Frontal cortex (tissue), 4 donors: ENCODE measurements around the gene CD47. TPM values are rescaled to one million over a fixed set of nuclear protein-coding genes. Genes with fewer than 3 reads are reported as not detected.

Source experiments
- DNase-seq, 2 donors: peaks; one replicate each; pipeline ENCODE4 v3.0.0; 2012; ENCODE audit warnings: low spot score in 2 of 2
- FAIRE-seq: peaks from 2 replicates; lab custom pipeline; 2012; peaks lifted over from hg19 to GRCh38; lab: Jason Lieb, UNC
- total RNA-seq: library from RNA; depleted of rRNA; stranded (reverse); fragments of >200 nt; gene quantifications from one replicate; pipeline ENCODE4 v1.2.3, GENCODE V29; 2014
- donor health status: control.
- donor health status: control.
- donor health status: control.

Gene CD47
- total RNA-seq, 1 donor from 2014 or later, result 444 TPM

- DNase-seq, result no peak
Measured at GRCh38 chr3:108024146-108024850, 66.5 kb downstream of the CD47 start.

DNA sequence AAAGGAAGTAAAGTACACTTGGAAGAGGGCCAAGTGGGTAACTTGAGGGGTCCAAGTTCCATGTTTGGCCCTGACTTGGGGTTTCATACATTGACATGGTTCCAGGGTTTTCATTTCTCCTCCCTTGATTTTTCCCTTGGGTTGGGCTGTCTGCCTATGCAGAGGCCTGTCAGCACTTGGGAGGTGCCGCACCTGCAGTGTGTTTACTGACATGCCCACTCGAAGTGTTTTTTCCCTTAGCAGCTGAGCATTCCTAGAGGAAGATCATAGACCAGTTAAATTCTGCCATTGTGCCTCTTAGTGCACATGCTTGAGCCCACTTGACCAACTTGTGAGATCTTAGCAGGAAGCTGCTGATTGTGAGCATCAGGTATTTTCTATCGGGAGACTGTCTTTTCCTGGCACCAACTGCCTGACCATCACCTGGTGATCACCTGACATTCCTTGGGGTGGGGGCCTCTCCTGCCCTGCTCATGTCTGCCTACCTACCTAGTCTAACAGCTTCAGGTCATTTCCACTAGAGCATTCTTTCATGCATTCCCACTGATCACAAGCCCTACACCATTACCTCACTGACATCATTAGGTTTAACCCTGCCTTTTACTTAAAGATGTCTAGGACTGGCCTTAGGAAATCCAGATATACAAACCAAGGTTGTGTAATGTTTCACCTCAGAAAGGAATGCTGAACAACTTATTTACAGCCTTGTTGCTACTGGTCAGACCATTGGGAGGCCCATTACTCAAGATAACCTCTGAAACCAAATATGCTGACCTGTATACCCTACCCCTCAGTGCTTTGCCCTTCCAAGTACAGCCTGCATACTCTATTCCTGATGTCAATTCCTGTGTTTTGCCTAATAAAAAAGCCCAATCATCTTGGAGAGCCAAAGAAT lies 68.3 kb downstream of the CD47 start:
- DNase-seq (no peak), FAIRE-seq (no peak)

More at GRCh38 chr3:108024146-108024850, 66.5 kb downstream of the CD47 start:
- FAIRE-seq, result no peak

DNA sequence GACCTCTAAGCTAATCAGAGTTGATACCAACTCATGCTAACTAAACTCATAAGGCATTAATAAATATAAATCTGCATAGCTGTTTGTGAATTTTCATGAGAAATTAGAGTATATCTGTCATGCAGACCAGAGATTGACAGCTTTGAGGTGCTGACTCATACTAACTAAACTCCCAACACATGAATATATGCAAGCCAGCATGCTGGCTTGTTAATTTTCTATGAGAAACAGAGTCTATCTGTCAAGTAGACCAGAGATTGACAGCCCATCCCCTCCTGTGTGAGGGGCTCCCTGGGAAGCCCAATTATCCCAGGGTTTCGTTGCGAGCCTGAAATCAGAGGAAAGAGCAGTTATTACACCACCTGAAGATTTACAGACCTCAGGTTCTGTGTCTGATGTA lies 69.3 kb downstream of the CD47 start:
- FAIRE-seq, result no peak
- no peak for DNase-seq

DNA sequence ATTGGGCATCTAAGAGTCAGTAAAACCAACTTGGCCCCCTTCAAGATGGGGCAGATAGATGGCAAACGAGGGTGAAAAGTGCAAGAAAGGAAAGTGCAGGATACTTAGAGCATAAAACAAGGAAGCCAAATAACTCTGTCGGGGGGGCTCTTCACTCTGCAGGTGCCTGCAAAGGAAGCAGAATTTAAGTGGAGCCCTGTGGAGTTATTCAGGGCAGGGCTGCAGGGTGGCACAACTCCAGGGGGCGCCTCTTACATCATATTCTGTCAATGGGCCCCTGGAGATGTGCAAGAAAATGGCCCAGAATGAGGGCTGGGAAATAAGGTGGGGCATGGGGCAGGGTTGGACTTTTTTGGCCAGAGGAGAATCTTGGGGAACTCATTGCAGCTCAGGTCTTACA lies 69.7 kb downstream of the CD47 start:
- no peak for DNase-seq
- no peak for FAIRE-seq

- DNase-seq, result no peak
- FAIRE-seq, result no peak
Measured at GRCh38 chr3:108018552-108018951, 72.3 kb downstream of the CD47 start.

- no peak for DNase-seq
- no peak for FAIRE-seq
Measured at GRCh38 chr3:108017587-108017986, 73.2 kb downstream of the CD47 start.

DNA sequence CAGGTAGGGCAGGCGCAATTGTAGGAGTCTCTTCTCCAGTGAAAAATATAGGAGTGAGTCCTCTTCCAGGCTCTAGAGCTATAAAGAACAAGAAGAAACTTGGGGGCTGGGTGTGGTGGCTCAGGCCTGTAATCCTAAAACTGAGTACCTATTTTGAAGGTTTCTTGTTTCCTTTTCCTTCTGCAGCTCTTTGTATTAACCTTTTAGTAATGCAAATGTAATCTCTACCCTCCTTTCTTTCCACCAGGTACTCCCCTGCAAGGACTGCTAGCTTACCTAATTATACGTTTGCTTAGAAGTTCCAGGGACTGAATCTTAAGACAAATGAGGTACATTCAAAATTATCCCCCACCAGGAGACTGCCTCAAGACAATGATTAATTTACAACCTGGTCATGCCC lies 75.9 kb downstream of the CD47 start:
- DNase-seq (no peak), FAIRE-seq (no peak)

GRCh38 chr3:108013141-108014055 lies 77.4 kb downstream of the CD47 start:
- FAIRE-seq (no peak), DNase-seq (no peak)

DNA sequence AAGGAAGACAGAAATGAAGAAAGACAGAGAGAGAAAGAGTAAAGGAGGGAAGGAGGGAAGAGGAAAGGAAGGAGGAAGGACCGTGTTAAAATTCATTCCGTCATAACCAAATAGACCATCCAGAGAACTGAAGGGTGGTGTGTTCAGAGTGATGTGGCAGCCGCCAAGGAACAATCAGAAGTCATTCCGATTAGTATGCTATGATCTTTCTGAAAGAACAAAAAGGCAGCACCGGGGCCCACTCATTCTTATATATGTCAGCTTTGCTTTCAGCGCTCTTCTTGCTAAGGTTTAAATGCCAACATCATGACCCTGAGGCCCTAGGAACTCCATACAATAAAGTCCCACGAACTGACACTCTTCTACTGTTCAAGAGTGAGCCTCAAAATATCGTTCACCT lies 78.5 kb downstream of the CD47 start:
- DNase-seq (no peak), FAIRE-seq (no peak)

GRCh38 chr3:108011616-108012015 lies 79.2 kb downstream of the CD47 start:
- no peak for DNase-seq
- FAIRE-seq, result no peak

DNA sequence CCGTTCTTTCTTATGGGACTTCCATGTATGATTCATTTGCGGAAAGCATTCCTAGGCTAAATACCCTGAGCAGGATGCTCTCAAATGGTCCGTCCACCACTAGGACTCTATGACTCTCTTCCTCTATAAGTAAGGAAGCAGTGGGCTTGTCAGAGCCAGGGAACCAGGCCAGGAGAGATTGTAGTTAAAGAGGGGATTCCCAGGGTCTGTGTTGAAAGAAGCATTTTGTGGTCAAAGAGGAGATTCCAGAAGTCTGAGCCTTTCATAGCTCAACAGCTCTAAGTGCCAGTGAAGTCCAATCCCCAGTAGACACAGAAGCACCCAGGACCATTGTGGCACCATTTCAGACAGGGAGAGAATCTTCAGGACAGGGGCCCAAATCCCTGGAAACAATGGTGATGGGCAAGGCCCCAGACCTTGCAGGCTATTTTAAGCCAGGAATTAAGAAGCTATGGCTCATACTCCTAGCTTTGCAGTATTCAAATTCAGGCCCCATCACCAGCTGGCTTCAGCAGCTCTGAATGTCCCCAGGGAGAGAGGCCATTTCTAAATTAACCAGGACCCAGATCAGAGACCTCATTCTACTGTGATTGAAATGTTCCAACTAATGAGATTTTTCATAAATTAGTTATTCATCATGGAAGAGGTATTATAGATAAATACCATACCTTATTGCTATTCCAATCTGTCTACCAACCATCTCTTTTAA lies 81.7 kb downstream of the CD47 start:
- FAIRE-seq (no peak), DNase-seq (no peak)

DNA sequence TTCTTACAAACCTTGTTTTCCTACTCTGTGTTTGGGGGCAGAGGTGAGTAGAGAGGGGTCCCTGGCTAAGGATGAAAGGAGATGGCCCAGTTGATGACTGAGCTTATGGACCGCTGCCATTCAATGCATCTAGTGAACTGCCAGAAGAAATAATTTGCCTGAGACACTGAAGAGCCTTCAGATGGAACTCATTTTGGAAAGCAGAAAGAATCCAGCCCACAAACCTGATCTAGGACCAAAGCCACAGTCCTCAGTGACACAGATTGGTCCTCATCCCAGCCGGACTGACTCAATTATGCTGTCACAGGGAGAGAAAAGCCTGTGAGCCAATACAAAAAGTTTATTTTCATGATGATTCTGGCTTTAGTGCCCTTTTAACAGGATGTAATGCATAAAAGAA lies 82.7 kb downstream of the CD47 start:
- DNase-seq (no peak), FAIRE-seq (no peak)

- FAIRE-seq, result no peak
- DNase-seq, result no peak
Measured at GRCh38 chr3:108006881-108007331, 83.9 kb downstream of the CD47 start.

DNA sequence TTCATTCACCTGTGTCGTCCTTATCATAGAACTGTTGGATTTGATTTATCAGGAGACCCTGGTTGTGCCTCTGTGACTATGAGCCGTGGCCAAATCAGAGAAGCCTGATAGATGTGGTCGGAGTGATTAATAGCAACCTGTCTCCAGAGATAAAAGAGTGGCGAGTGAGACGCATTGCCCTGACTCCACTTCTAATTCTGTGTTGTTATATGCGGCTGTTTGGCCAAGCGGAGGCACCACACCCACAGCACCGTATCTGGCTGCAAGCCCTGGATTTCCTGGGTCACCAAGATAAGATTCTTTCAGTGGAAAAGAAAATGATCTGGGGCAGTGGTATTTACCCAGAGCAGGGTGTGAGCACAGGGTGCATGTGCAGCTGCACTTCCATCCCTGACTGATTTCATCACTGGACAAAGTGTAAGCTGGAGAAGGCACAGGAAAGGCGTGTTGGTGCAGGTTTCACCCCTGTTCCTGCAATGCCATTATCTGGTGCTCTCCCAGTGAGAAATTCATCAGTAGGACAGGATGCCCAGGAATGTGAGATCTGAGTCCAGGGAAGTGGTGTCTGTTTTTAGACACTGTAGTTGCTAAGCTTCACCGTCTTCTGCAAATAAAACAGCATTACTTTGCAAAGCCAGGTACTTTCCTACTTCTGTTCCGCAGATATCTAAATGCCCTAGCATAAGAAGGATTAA lies 84.6 kb downstream of the CD47 start:
- DNase-seq (no peak), FAIRE-seq (no peak)

DNA sequence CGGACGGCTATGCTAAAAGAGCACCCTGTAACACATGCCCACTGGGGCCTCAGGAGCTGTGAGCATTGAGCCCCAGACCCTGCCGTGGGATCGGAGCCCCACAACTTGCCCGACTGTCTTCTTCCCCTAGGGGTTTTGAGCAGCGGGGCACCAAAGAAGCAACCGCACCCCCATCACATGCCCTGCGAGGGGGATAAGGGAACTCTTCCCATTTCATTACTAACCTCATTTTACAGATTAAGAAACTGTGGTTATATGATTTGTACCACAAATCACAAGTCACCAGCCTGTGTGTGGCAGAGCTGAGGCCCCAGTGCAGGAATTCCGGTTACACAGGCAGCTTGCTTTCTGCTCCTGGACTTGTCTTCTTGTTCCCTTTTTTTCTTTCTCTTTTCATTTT lies 86.2 kb downstream of the CD47 start:
- FAIRE-seq (no peak), DNase-seq (no peak)

GRCh38 chr3:108001457-108001856 lies 89.4 kb downstream of the CD47 start:
- DNase-seq (no peak), FAIRE-seq (no peak)

DNA sequence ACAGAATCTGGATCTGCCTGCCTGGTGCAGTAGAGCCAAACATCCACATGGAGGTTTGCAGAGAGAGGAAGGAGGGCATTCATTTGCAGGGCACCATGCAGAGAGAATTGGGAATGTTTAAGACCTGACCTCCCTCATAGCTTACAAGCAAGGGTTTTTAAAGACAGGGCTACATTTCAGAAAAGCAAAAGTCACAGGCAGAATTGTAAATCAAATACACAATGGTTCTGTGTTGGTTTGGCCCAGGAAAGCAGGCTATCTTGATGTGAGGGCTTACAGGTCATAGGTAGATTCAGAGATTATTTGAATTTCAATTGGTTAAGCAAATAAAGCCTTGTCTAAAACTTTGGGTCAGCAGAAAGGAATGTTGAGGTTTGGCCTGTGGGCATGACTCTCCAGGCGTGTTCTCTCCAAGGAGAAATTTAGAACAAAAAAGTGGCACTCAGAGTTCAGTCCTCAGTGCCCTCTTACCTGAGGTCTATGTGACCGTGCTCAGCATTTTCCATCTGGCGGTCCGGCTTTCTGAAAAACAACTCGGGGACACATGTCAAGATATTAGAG lies 91.5 kb downstream of the CD47 start:
- FAIRE-seq (no peak), DNase-seq (no peak)

- DNase-seq (no peak), FAIRE-seq (no peak)
Measured at GRCh38 chr3:107997671-107998070, 93.2 kb downstream of the CD47 start.

DNA sequence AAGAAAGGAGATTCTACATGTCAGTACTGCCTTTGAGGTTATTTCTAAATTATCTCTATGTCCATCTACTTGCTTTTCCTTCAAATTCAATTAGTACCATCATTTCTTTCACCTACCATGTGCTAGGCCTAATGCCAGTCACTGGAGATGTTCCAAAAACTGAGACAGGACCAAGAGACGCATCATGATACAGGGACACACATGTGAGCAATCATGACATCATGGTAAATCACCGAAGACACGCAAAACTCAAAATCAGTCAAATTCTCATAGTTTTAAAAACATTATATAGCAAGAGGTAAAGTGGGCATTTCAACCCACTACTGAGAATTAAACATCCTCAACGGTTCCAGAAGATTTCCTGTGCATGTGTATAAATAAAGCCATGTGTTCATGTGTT lies 95.0 kb downstream of the CD47 start:
- no peak for DNase-seq
- FAIRE-seq, result no peak
